Measurements from ENCODE around the gene RNU2-63P.

GRCh38 chr2:88057437-88057844 is 41.1 kb upstream of the RNU2-63P start:
- TF ChIP-seq GATA2 (IDR thresholded peaks at IDR 0.05; ENCODE audit: low read depth, low read length) (no peak), GATA3 (IDR thresholded peaks at IDR 0.05; ENCODE audit: low read depth, low read length) (no peak)

Measured in SH-SY5Y (cell line).